Adrenal gland (tissue), 5 donors: ENCODE results near the gene GPR146.

Source experiments
- CTCF ChIP-seq, 6 experiments: fragments of 450-650 bp in 4 of 6; fragments of 200-600 bp in 2 of 6; sonication (generic) in 1 of 6; IDR thresholded peaks; 1 replicate in 5 of 6; 2 replicates in 1 of 6; pipeline versions ENCODE4 v1.5.1 to v1.8.0; 2016 to 2021; ENCODE audit warnings: antibody characterized with exemption in 6 of 6, mild to moderate bottlenecking in 2 of 6, moderate library complexity in 1 of 6
- POLR2A ChIP-seq, 2 donors: fragments of 450-650 bp; IDR thresholded peaks; one replicate each; pipeline ENCODE4 v1.6.1; 2017; ENCODE audit warnings: antibody characterized with exemption in 2 of 2, mild to moderate bottlenecking in 2 of 2, moderate library complexity in 1 of 2
- donor health status: DM: no; HTN: no; CAD: no.

- TF ChIP-seq CTCF (IDR thresholded peaks at IDR 0.05) (no peak), POLR2A (IDR thresholded peaks at IDR 0.05) (no peak)
These were observed 37.6 kb downstream of the GPR146 start for GRCh38 chr7:1081931-1082401.
